Mammary epithelial cell (primary cell): ENCODE measurements around the gene BGLAP.

ENCODE experiments used
- EZH2 ChIP-seq: IDR thresholded peaks from 2 replicates; pipeline ENCODE4 v1.6.1; 2012; ENCODE audit warnings: low read length, inconsistent platforms, borderline replicate concordance
- TF ChIP-seq, protein P1 (sequence below), 2 donors: IDR thresholded peaks in 1 of 2; conservative IDR thresholded peaks in 1 of 2; 2 replicates each; pipeline ENCODE4 v1.5.1; 2011 to 2012; ENCODE audit warnings: inconsistent platforms in 2 of 2, low read length in 2 of 2, mild to moderate bottlenecking in 2 of 2, control low read depth in 1 of 2, low read depth in 1 of 2; ENCODE audit not compliant: insufficient read depth in 1 of 2; ENCODE audit errors: extremely low read depth in 1 of 2

DNA sequence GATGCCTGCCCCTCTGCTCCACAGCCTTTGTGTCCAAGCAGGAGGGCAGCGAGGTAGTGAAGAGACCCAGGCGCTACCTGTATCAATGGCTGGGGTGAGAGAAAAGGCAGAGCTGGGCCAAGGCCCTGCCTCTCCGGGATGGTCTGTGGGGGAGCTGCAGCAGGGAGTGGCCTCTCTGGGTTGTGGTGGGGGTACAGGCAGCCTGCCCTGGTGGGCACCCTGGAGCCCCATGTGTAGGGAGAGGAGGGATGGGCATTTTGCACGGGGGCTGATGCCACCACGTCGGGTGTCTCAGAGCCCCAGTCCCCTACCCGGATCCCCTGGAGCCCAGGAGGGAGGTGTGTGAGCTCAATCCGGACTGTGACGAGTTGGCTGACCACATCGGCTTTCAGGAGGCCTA lies 754 bp downstream of the BGLAP start:
- TF ChIP-seq, protein P1, sequence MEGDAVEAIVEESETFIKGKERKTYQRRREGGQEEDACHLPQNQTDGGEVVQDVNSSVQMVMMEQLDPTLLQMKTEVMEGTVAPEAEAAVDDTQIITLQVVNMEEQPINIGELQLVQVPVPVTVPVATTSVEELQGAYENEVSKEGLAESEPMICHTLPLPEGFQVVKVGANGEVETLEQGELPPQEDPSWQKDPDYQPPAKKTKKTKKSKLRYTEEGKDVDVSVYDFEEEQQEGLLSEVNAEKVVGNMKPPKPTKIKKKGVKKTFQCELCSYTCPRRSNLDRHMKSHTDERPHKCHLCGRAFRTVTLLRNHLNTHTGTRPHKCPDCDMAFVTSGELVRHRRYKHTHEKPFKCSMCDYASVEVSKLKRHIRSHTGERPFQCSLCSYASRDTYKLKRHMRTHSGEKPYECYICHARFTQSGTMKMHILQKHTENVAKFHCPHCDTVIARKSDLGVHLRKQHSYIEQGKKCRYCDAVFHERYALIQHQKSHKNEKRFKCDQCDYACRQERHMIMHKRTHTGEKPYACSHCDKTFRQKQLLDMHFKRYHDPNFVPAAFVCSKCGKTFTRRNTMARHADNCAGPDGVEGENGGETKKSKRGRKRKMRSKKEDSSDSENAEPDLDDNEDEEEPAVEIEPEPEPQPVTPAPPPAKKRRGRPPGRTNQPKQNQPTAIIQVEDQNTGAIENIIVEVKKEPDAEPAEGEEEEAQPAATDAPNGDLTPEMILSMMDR (conservative IDR thresholded peaks at IDR 0.05 in 1 of 2, IDR thresholded peaks at IDR 0.05 in 1 of 2; ENCODE audit: extremely low read depth in 1 of 2, insufficient read depth in 1 of 2, low read depth in 1 of 2, low read length in 2 of 2) = no peak
- TF ChIP-seq EZH2 = no peak
